HepG2 (cell line): ENCODE data around the gene UNKL. TPM values are rescaled to one million over a fixed set of nuclear protein-coding genes. Genes with fewer than 3 reads are reported as not detected.
A peak's percentile ranks its signal among the peaks of the same experiment; 100 is the strongest.

ENCODE experiments used
- ARID2 ChIP-seq: sonication (generic); formaldehyde crosslinking; IDR thresholded peaks from 2 replicates; pipeline ENCODE4 v1.8.1; 2022; ENCODE audit warnings: mild to moderate bottlenecking, missing genetic modification reagents, borderline replicate concordance
- BORCS8-MEF2B ChIP-seq: sonication (generic); formaldehyde crosslinking; IDR thresholded peaks from 2 replicates; pipeline ENCODE4 v1.8.0; 2022; ENCODE audit warnings: mild to moderate bottlenecking, missing genetic modification reagents
- CBX5 ChIP-seq: sonication (generic); formaldehyde crosslinking; IDR thresholded peaks from 2 replicates; pipeline ENCODE4 v1.4.0; 2020; ENCODE audit warnings: missing genetic modification reagents, borderline replicate concordance
- CCAR2 ChIP-seq: fragments of 200-400 bp; formaldehyde crosslinking; optimal IDR thresholded peaks from 2 replicates; pipeline ENCODE3; 2018; ENCODE audit warnings: low read depth, mild to moderate bottlenecking, low read length, moderate library complexity
- CSRNP1 ChIP-seq: sonication (generic); formaldehyde crosslinking; IDR thresholded peaks from 2 replicates; pipeline ENCODE4 v1.8.1; 2023; ENCODE audit warnings: mild to moderate bottlenecking, missing genetic modification reagents
- E2F1 ChIP-seq: sonication (generic); formaldehyde crosslinking; IDR thresholded peaks from 2 replicates; pipeline ENCODE4 v1.5.0; 2020; ENCODE audit warnings: missing genetic modification reagents
- HMGA1 ChIP-seq: sonication (generic); formaldehyde crosslinking; conservative IDR thresholded peaks from 2 replicates; pipeline ENCODE4 v1.4.0; 2020; ENCODE audit warnings: missing genetic modification reagents
- JARID2 ChIP-seq: sonication (generic); formaldehyde crosslinking; IDR thresholded peaks from 2 replicates; pipeline ENCODE4 v1.8.1; 2023; ENCODE audit warnings: missing genetic modification reagents, inconsistent platforms; ENCODE audit not compliant: insufficient replicate concordance
- NR0B2 ChIP-seq: sonication (generic); formaldehyde crosslinking; IDR thresholded peaks from 2 replicates; pipeline ENCODE4 v1.4.0; 2020; ENCODE audit warnings: mild to moderate bottlenecking, missing genetic modification reagents
- PHF8 ChIP-seq: sonication (generic); formaldehyde crosslinking; IDR thresholded peaks from 2 replicates; pipeline ENCODE4 v1.5.0; 2020; ENCODE audit warnings: missing genetic modification reagents
- RBFOX2 ChIP-seq: fragments of 200-400 bp; formaldehyde crosslinking; IDR thresholded peaks from 2 replicates; pipeline ENCODE4 v1.6.1; 2017; ENCODE audit warnings: low read depth, mild to moderate bottlenecking, low read length
- SIN3A ChIP-seq: IDR thresholded peaks from 2 replicates; pipeline ENCODE4 v1.6.1; 2011; ENCODE audit warnings: low read depth, mild to moderate bottlenecking, control low read depth, low read length, borderline replicate concordance
- SRY ChIP-seq: sonication (generic); formaldehyde crosslinking; IDR thresholded peaks from 2 replicates; pipeline ENCODE4 v1.8.0; 2022; ENCODE audit warnings: mild to moderate bottlenecking, missing genetic modification reagents
- YEATS4 ChIP-seq: sonication (generic); formaldehyde crosslinking; IDR thresholded peaks from 2 replicates; pipeline ENCODE4 v1.4.0; 2020; ENCODE audit warnings: missing genetic modification reagents, borderline replicate concordance
- ZEB1 ChIP-seq: IDR thresholded peaks from 2 replicates; pipeline ENCODE4 v1.6.1; 2012; ENCODE audit warnings: mild to moderate bottlenecking, low read depth, inconsistent platforms; ENCODE audit not compliant: insufficient replicate concordance
- ZFP36 ChIP-seq: fragments of 150-350 bp; IDR thresholded peaks from 2 replicates; pipeline ENCODE4 v1.6.1; 2018; ENCODE audit warnings: borderline replicate concordance, low read length, low read depth; ENCODE audit not compliant: partially characterized antibody
- ZNF225 ChIP-seq: sonication (generic); formaldehyde crosslinking; IDR thresholded peaks from 2 replicates; pipeline ENCODE4 v1.4.0; 2020; ENCODE audit warnings: mild to moderate bottlenecking, missing genetic modification reagents
- ZNF282 ChIP-seq: fragments of 450-650 bp; IDR thresholded peaks from 2 replicates; pipeline ENCODE4 v1.6.1; 2018; ENCODE audit not compliant: partially characterized antibody
- ZNF501 ChIP-seq: sonication (generic); formaldehyde crosslinking; IDR thresholded peaks from 2 replicates; pipeline ENCODE4 v1.5.1; 2020; ENCODE audit warnings: mild to moderate bottlenecking, moderate library complexity, missing genetic modification reagents
- ZNF570 ChIP-seq: sonication (generic); formaldehyde crosslinking; IDR thresholded peaks from 2 replicates; pipeline ENCODE4 v1.4.0; 2020; ENCODE audit warnings: mild to moderate bottlenecking, missing genetic modification reagents, borderline replicate concordance
- ZNF768 ChIP-seq: sonication (generic); formaldehyde crosslinking; IDR thresholded peaks from 2 replicates; pipeline ENCODE4 v1.4.0; 2020; ENCODE audit warnings: missing genetic modification reagents
- ZNF776 ChIP-seq: sonication (generic); formaldehyde crosslinking; IDR thresholded peaks from 2 replicates; pipeline ENCODE4 v1.4.0; 2020; ENCODE audit warnings: mild to moderate bottlenecking, missing genetic modification reagents
- polyA plus RNA-seq, 8 experiments: library from polyadenylated mRNA; depleted of rRNA in 3 of 8; stranded (reverse) in 7 of 8; unstranded in 1 of 8; fragments of >200 nt; fragmentation: Illumina TruSeq in 4 of 8; extraction: Trizol in 4 of 8; gene quantifications; 2 replicates each; pipeline versions ENCODE4 v1.2.1 to v1.2.3, GENCODE V29; 2011 to 2016; ENCODE audit warnings: low read depth in 4 of 8, missing spikeins in 1 of 8, mixed read lengths in 1 of 8; ENCODE audit not compliant: insufficient read depth in 1 of 8
- total RNA-seq, 5 experiments: library from RNA; depleted of rRNA; stranded (reverse); fragments of >200 nt; fragmentation: Illumina TruSeq; extraction: Trizol; gene quantifications; 2 replicates each; pipeline ENCODE4 v1.2.3, GENCODE V29; 2016; ENCODE audit warnings: low read depth in 1 of 5
- TF ChIP-seq, protein P1 (sequence below): IDR thresholded peaks from 2 replicates; pipeline ENCODE4 v1.4.0; 2020; ENCODE audit warnings: mild to moderate bottlenecking, missing genetic modification reagents

The UNKL gene
- total and polyA plus RNA-seq, 2 of the 13 experiments (the other 11 are each of a cell fraction or from before 2014, with no cell fraction given) = 10.4 to 17.6 TPM

- TF ChIP-seq, protein P1, sequence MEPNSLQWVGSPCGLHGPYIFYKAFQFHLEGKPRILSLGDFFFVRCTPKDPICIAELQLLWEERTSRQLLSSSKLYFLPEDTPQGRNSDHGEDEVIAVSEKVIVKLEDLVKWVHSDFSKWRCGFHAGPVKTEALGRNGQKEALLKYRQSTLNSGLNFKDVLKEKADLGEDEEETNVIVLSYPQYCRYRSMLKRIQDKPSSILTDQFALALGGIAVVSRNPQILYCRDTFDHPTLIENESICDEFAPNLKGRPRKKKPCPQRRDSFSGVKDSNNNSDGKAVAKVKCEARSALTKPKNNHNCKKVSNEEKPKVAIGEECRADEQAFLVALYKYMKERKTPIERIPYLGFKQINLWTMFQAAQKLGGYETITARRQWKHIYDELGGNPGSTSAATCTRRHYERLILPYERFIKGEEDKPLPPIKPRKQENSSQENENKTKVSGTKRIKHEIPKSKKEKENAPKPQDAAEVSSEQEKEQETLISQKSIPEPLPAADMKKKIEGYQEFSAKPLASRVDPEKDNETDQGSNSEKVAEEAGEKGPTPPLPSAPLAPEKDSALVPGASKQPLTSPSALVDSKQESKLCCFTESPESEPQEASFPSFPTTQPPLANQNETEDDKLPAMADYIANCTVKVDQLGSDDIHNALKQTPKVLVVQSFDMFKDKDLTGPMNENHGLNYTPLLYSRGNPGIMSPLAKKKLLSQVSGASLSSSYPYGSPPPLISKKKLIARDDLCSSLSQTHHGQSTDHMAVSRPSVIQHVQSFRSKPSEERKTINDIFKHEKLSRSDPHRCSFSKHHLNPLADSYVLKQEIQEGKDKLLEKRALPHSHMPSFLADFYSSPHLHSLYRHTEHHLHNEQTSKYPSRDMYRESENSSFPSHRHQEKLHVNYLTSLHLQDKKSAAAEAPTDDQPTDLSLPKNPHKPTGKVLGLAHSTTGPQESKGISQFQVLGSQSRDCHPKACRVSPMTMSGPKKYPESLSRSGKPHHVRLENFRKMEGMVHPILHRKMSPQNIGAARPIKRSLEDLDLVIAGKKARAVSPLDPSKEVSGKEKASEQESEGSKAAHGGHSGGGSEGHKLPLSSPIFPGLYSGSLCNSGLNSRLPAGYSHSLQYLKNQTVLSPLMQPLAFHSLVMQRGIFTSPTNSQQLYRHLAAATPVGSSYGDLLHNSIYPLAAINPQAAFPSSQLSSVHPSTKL (CRISPR knock-in tag) = no peak
- TF ChIP-seq YEATS4 (CRISPR knock-in tag) (peak; percentile 53; the same call in 1 of the 2 replicates), ZNF768 (CRISPR knock-in tag) (peak; percentile 38; the same call in 1 of the 2 replicates), CCAR2 (no peak), ZNF776 (CRISPR knock-in tag) (no peak), BORCS8-MEF2B (CRISPR knock-in tag) (no peak), ZFP36 (no peak), ARID2 (CRISPR knock-in tag) (peak; percentile 88; the same call in 1 of the 2 replicates), CSRNP1 (CRISPR knock-in tag) (peak; percentile 69; the same call in 1 of the 2 replicates), ZEB1 (peak; percentile 27), RBFOX2 (peak; percentile 78), CBX5 (CRISPR knock-in tag) (no peak), ZNF501 (CRISPR knock-in tag) (no peak), NR0B2 (CRISPR knock-in tag) (no peak), ZNF570 (CRISPR knock-in tag) (no peak), SRY (no peak), ZNF282 (no peak), SIN3A (peak; percentile 76; the same call in 1 of the 2 replicates), HMGA1 (CRISPR knock-in tag) (no peak), JARID2 (CRISPR knock-in tag) (no peak), ZNF225 (CRISPR knock-in tag) (no peak), PHF8 (CRISPR knock-in tag) (peak; percentile 43), E2F1 (CRISPR knock-in tag) (0 out of 2 replicates have a peak, but pooled peaks have one; percentile 41)
Measured at GRCh38 chr16:1379304-1380076, 35.0 kb downstream of the UNKL start (continued).
